SK-N-SH treated with all-trans-retinoic acid at 6 μM for 48 hours (cell line): Measurements from ENCODE around the gene TSHZ3.

ENCODE experiments used
- ATAC-seq: fragments of 200-7000 bp; cut with Tn5 transposase; 3 replicates; pipeline ENCODE4 v1.9.1; 2020; ENCODE audit warnings: mild to moderate bottlenecking, moderate library complexity
- ARNTL ChIP-seq: fragments of 450-650 bp; formaldehyde crosslinking; IDR thresholded peaks from 2 replicates; pipeline ENCODE4 v1.5.0; 2020; ENCODE audit warnings: low read depth, mild to moderate bottlenecking, moderate library complexity, borderline replicate concordance
- BACH2 ChIP-seq: fragments of 250-450 bp; sonication (Bioruptor Pico); IDR thresholded peaks from 2 replicates; pipeline ENCODE4 v1.9.0; 2021; ENCODE audit warnings: mild to moderate bottlenecking, borderline replicate concordance
- CREB5 ChIP-seq: fragments of 250-450 bp; sonication (Bioruptor Pico); IDR thresholded peaks from 2 replicates; pipeline ENCODE4 v1.5.1; 2020; ENCODE audit warnings: low read depth, mild to moderate bottlenecking, moderate library complexity
- CSDC2 ChIP-seq: fragments of 250-450 bp; sonication (Bioruptor Pico); IDR thresholded peaks from 2 replicates; pipeline ENCODE4 v1.5.0; 2020; ENCODE audit warnings: mild to moderate bottlenecking, moderate library complexity
- ESRRG ChIP-seq: fragments of 250-450 bp; sonication (Bioruptor Pico); IDR thresholded peaks from 2 replicates; pipeline ENCODE4 v1.6.1; 2021; ENCODE audit warnings: mild to moderate bottlenecking
- GLIS3 ChIP-seq: fragments of 250-450 bp; sonication (Bioruptor Pico); IDR thresholded peaks from 2 replicates; pipeline ENCODE4 v1.5.0; 2020; ENCODE audit warnings: mild to moderate bottlenecking, moderate library complexity
- ISL1 ChIP-seq: fragments of 250-450 bp; sonication (Bioruptor Pico); IDR thresholded peaks from 2 replicates; pipeline ENCODE4 v2.1.2; 2022; ENCODE audit warnings: mild to moderate bottlenecking, moderate library complexity
- OSR1 ChIP-seq: fragments of 250-450 bp; sonication (Bioruptor Pico); IDR thresholded peaks from 2 replicates; pipeline ENCODE4 v1.8.0; 2022; ENCODE audit warnings: moderate library complexity, mild to moderate bottlenecking, inconsistent platforms
- PATZ1 ChIP-seq: fragments of 250-450 bp; sonication (Bioruptor Pico); IDR thresholded peaks from 2 replicates; pipeline ENCODE4 v1.8.0; 2020; ENCODE audit warnings: mild to moderate bottlenecking, moderate library complexity, borderline replicate concordance
- POU6F1 ChIP-seq: fragments of 250-450 bp; sonication (Bioruptor Pico); IDR thresholded peaks from 2 replicates; pipeline ENCODE4 v1.8.0; 2021; ENCODE audit warnings: low read depth, mild to moderate bottlenecking, moderate library complexity, borderline replicate concordance
- PPARA ChIP-seq: fragments of 250-450 bp; sonication (Bioruptor Pico); IDR thresholded peaks from 2 replicates; pipeline ENCODE4 v1.5.0; 2020; ENCODE audit warnings: mild to moderate bottlenecking, borderline replicate concordance
- RARB ChIP-seq: fragments of 250-450 bp; sonication (Bioruptor Pico); IDR thresholded peaks from 2 replicates; pipeline ENCODE4 v1.8.0; 2021; ENCODE audit warnings: mild to moderate bottlenecking, moderate library complexity
- SNAI2 ChIP-seq: fragments of 250-450 bp; sonication (Bioruptor Pico); IDR thresholded peaks from 2 replicates; pipeline ENCODE4 v1.5.0; 2020; ENCODE audit warnings: mild to moderate bottlenecking, moderate library complexity
- TCF4 ChIP-seq: fragments of 250-450 bp; sonication (Bioruptor Pico); IDR thresholded peaks from 2 replicates; pipeline ENCODE4 v1.8.0; 2021; ENCODE audit warnings: mild to moderate bottlenecking, moderate library complexity, borderline replicate concordance
- TOX ChIP-seq: fragments of 250-450 bp; sonication (Bioruptor Pico); IDR thresholded peaks from 2 replicates; pipeline ENCODE4 v1.8.0; 2021; ENCODE audit warnings: mild to moderate bottlenecking, moderate library complexity, borderline replicate concordance
- ZC3H10 ChIP-seq: fragments of 250-450 bp; sonication (Bioruptor Pico); IDR thresholded peaks from 2 replicates; pipeline ENCODE4 v1.5.1; 2021; ENCODE audit warnings: mild to moderate bottlenecking, moderate library complexity
- ZFP3 ChIP-seq: fragments of 250-450 bp; sonication (Bioruptor Pico); IDR thresholded peaks from 2 replicates; pipeline ENCODE4 v1.5.0; 2020; ENCODE audit warnings: mild to moderate bottlenecking, moderate library complexity
- ZFP30 ChIP-seq: fragments of 450-650 bp; formaldehyde crosslinking; IDR thresholded peaks from 2 replicates; pipeline ENCODE4 v1.5.0; 2022; ENCODE audit warnings: mild to moderate bottlenecking, moderate library complexity
- ZNF565 ChIP-seq: fragments of 450-650 bp; formaldehyde crosslinking; conservative IDR thresholded peaks from 2 replicates; pipeline ENCODE4 v1.5.0; 2020; ENCODE audit warnings: low read depth, mild to moderate bottlenecking, moderate library complexity
- ZNF70 ChIP-seq: fragments of 450-650 bp; formaldehyde crosslinking; IDR thresholded peaks from 2 replicates; pipeline ENCODE4 v1.5.0; 2020; ENCODE audit warnings: mild to moderate bottlenecking, moderate library complexity
- ZNF8 ChIP-seq: fragments of 450-650 bp; formaldehyde crosslinking; IDR thresholded peaks from 2 replicates; pipeline ENCODE4 v1.5.0; 2020; ENCODE audit warnings: mild to moderate bottlenecking, moderate library complexity
- TF ChIP-seq, protein P1 (sequence below): fragments of 250-450 bp; sonication (Bioruptor Pico); IDR thresholded peaks from 2 replicates; pipeline ENCODE4 v1.5.1; 2021; ENCODE audit warnings: mild to moderate bottlenecking, moderate library complexity
- TF ChIP-seq, protein P2 (sequence below): fragments of 250-450 bp; sonication (Bioruptor Pico); IDR thresholded peaks from 2 replicates; pipeline ENCODE4 v1.5.0; 2020; ENCODE audit warnings: mild to moderate bottlenecking, moderate library complexity

TSHZ3 gene

DNA sequence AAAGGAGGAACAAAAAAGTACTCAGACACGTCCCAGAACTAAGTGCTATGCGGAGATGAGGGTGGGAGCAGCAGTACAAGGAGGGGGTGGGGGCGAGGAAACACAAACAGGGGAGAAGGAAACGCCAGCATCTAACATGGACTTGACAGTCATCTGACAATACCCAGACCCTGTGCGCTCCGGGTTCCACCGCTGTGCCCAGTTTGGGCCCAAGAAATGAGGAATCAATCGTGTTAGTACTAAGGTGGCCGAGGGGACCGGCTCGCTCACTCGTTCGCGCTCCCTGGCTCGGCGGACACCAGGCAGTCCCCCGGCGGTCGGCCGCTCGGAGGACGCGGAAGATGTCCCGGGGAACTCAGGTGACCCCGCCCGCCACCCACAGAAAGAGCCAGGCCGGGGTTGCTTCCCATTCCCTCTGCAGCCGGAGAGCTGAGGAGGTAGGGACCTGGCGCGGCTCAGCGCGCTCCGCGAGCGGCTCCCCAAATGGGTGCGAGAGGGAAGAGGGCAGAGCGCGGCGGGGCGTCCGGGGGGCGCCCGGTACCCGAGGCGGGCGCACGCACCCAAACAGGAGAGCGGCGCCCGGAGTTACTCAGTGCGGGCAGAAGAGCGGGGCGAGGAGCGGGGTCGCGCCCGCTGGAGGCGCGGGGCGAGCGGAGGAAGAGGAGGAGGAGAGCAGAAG lies 616 bp downstream of the TSHZ3 start:
- ATAC-seq: peak; percentile 37
- TF ChIP-seq ZNF8 (CRISPR knock-in tag) (no peak), POU6F1 (CRISPR knock-in tag) (no peak), BACH2 (CRISPR knock-in tag) (no peak), ZC3H10 (CRISPR knock-in tag) (no peak), TOX (no peak), SNAI2 (no peak), RARB (CRISPR knock-in tag) (no peak), ZNF565 (no peak), ZFP3 (CRISPR knock-in tag) (no peak), CREB5 (CRISPR knock-in tag) (no peak), OSR1 (CRISPR knock-in tag) (no peak), ZFP30 (CRISPR knock-in tag) (no peak), PPARA (no peak), GLIS3 (CRISPR knock-in tag) (no peak), ESRRG (CRISPR knock-in tag) (no peak), ARNTL (CRISPR knock-in tag) (no peak), PATZ1 (CRISPR knock-in tag) (no peak), CSDC2 (no peak), ZNF70 (CRISPR knock-in tag) (no peak)

DNA sequence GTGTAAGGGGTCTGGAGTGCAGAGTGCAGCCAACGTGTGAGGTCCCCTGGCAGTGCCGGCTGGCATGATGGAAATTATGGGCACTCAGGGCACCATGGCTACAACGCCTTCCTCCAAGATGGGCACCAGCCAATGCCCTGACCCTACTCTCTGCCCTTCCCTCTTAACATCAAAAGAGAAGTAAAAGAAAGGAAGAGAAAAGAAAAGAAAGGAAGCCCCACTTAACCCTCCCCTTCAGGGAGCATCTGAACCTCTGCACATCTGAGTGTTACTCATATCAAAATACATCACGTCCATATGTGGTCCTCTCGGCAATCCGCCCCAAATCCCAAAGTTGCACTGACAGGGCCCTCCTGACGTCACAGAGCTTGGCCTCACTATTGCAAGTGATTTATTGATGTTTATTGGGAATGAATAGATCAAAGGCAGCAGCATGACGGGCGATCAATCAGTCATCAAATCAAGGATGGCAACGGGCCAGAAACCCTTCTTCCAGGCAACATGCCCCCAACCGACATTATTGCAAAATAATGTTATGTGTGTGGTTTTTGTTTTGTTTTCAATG lies 1.3 kb downstream of the TSHZ3 start:
- TF ChIP-seq RARB (CRISPR knock-in tag) (no peak), ISL1 (CRISPR knock-in tag) (no peak), BACH2 (CRISPR knock-in tag) (no peak), ZFP3 (CRISPR knock-in tag) (no peak), POU6F1 (CRISPR knock-in tag) (no peak), CREB5 (CRISPR knock-in tag) (no peak), OSR1 (CRISPR knock-in tag) (no peak), ESRRG (CRISPR knock-in tag) (no peak), ZC3H10 (CRISPR knock-in tag) (no peak), PPARA (no peak), TCF4 (CRISPR knock-in tag) (no peak), GLIS3 (CRISPR knock-in tag) (no peak), SNAI2 (no peak), CSDC2 (no peak), ZFP30 (CRISPR knock-in tag) (no peak), ZNF70 (CRISPR knock-in tag) (no peak)
- TF ChIP-seq, protein P1, sequence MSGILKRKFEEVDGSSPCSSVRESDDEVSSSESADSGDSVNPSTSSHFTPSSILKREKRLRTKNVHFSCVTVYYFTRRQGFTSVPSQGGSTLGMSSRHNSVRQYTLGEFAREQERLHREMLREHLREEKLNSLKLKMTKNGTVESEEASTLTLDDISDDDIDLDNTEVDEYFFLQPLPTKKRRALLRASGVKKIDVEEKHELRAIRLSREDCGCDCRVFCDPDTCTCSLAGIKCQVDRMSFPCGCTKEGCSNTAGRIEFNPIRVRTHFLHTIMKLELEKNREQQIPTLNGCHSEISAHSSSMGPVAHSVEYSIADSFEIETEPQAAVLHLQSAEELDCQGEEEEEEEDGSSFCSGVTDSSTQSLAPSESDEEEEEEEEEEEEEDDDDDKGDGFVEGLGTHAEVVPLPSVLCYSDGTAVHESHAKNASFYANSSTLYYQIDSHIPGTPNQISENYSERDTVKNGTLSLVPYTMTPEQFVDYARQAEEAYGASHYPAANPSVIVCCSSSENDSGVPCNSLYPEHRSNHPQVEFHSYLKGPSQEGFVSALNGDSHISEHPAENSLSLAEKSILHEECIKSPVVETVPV (CRISPR knock-in tag): no peak
- TF ChIP-seq, protein P2, sequence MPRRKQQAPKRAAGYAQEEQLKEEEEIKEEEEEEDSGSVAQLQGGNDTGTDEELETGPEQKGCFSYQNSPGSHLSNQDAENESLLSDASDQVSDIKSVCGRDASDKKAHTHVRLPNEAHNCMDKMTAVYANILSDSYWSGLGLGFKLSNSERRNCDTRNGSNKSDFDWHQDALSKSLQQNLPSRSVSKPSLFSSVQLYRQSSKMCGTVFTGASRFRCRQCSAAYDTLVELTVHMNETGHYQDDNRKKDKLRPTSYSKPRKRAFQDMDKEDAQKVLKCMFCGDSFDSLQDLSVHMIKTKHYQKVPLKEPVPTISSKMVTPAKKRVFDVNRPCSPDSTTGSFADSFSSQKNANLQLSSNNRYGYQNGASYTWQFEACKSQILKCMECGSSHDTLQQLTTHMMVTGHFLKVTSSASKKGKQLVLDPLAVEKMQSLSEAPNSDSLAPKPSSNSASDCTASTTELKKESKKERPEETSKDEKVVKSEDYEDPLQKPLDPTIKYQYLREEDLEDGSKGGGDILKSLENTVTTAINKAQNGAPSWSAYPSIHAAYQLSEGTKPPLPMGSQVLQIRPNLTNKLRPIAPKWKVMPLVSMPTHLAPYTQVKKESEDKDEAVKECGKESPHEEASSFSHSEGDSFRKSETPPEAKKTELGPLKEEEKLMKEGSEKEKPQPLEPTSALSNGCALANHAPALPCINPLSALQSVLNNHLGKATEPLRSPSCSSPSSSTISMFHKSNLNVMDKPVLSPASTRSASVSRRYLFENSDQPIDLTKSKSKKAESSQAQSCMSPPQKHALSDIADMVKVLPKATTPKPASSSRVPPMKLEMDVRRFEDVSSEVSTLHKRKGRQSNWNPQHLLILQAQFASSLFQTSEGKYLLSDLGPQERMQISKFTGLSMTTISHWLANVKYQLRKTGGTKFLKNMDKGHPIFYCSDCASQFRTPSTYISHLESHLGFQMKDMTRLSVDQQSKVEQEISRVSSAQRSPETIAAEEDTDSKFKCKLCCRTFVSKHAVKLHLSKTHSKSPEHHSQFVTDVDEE (CRISPR knock-in tag): no peak
- ATAC-seq: no peak
